ENCODE measurements around the gene CEP41.

DNA sequence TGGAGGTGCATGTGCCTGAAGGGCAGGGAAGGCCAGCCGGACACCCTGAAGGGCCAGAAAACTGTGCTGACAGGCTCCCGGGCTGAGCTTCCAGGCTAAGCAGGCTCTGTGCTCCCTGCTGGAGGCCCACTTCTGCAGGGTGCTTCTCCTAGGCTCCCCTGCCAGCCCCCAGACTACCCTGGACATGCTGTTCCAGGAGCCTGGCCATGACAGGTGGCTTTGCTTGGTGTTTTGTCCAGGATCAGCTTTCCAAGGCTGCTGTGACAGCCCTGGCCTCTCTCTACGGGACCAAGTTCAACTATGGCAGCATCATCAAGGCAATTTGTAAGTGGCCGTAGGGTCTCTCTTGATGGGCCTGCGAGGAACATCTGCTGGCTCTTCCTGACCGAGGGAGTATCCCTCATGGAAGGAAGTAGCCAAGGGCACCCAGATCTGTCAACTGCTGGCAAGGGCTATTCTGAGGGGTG is 55.2 kb downstream of the CEP41 start:
- TF ChIP-seq TAF1 (IDR thresholded peaks at IDR 0.05; ENCODE audit: low read depth) (no peak), CTCF (IDR thresholded peaks at IDR 0.05; ENCODE audit: poor library complexity, severe bottlenecking) (no peak), POLR2AphosphoS5 (IDR thresholded peaks at IDR 0.05) (no peak), EZH2 (IDR thresholded peaks at IDR 0.05; ENCODE audit: borderline replicate concordance, insufficient read depth, low read length, poor library complexity, severe bottlenecking) (no peak), RAD21 (conservative IDR thresholded peaks at IDR 0.05) (no peak), REST (IDR thresholded peaks at IDR 0.05; ENCODE audit: borderline replicate concordance) (no peak), EP300 (conservative IDR thresholded peaks at IDR 0.05; ENCODE audit: poor library complexity, severe bottlenecking) (no peak)

Measured in neural cell (in vitro differentiated cells).